Activated B cell treated with CpG ODN at 0.5 μM for 24 hours (primary cell): ENCODE measurements around the gene RPN1. TPM values are rescaled to one million over a fixed set of nuclear protein-coding genes. Genes with fewer than 3 reads are reported as not detected.

Experiments
- ATAC-seq: fragments of 200-7000 bp; cut with Tn5 transposase; one replicate; pipeline ENCODE4 v1.10.0; 2021; ENCODE audit warnings: low read depth, mild to moderate bottlenecking, moderate library complexity
- CTCF ChIA-PET: fragments of 350-600 bp; sonication (Branson Sonifier 250); formaldehyde crosslinking; loops from one replicate; lab custom pipeline; 2021; ENCODE audit warnings: antibody characterized with exemption; lab: Charles Lee
- POLR2A ChIA-PET: fragments of 350-600 bp; sonication (Branson Sonifier 250); formaldehyde crosslinking; loops from one replicate; lab custom pipeline; 2021; ENCODE audit warnings: antibody characterized with exemption; lab: Charles Lee
- DNase-seq: peaks from one replicate; pipeline ENCODE4 v3.0.0; 2022
- H3K27ac Mint-ChIP-seq: one replicate; pipeline ENCODE4 v1.8.0; 2020; ENCODE audit warnings: mixed read lengths
- H3K27me3 Mint-ChIP-seq: one replicate; pipeline ENCODE4 v1.8.0; 2021; ENCODE audit warnings: mixed read lengths
- H3K36me3 Mint-ChIP-seq: one replicate; pipeline ENCODE4 v1.8.0; 2021; ENCODE audit warnings: low read depth, mixed read lengths
- H3K4me1 Mint-ChIP-seq: one replicate; pipeline ENCODE4 v1.8.0; 2021; ENCODE audit warnings: mixed read lengths
- H3K4me3 Mint-ChIP-seq: one replicate; pipeline ENCODE4 v1.8.0; 2020; ENCODE audit warnings: mild to moderate bottlenecking, mixed read lengths
- H3K9me3 Mint-ChIP-seq: one replicate; pipeline ENCODE4 v1.8.0; 2020; ENCODE audit warnings: mixed read lengths
- intact Hi-C: fragments of 100-400 bp; cut with micrococcal nuclease; formaldehyde crosslinking; loops from one replicate; pipeline ENCODE4 v1.15.1; 2024
- total RNA-seq: library from RNA; stranded (reverse); gene quantifications from 2 replicates; pipeline ENCODE4 v1.2.3, GENCODE V29; 2022
- TF ChIP-seq, protein P1 (sequence below): fragments of 200-600 bp; IDR thresholded peaks from one replicate; pipeline ENCODE4 v1.8.0; 2022; ENCODE audit warnings: antibody characterized with exemption, mild to moderate bottlenecking

Gene RPN1
- total RNA-seq, 1 donor from 2014 or later, result 93.4 TPM

DNA sequence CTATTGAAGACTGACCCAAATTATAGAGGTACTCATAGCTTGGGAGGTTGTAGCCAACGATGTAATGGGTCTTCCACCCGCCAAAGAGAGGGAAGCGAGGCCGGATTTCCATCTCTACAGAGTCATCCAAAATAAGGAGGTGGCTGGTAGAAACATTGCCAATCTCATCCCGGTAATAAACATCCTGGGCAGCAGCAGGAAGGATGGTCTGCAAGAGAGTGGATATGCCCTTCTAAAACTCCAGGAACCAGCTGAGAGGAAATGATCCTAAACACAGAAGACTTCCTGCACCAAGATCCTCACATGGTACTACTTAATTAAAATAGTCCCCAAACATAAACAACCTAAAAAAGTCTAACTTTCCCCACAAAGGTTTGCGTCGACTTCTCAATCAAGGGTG is 20.7 kb downstream of the RPN1 start:
- no peak overlapping the region for H3K4me3 Mint-ChIP-seq
- ChIA-PET POLR2A (no interaction called here), CTCF (no interaction called here)
- no peak overlapping the region for H3K27ac Mint-ChIP-seq
- intact Hi-C loops, result no loop called here
- H3K9me3 Mint-ChIP-seq, result no peaks in the 10 kb centered on the region
- ATAC-seq, result no peak
- peaks cover 73% of the 10 kb centered on the region for H3K36me3 Mint-ChIP-seq
- TF ChIP-seq, protein P1, sequence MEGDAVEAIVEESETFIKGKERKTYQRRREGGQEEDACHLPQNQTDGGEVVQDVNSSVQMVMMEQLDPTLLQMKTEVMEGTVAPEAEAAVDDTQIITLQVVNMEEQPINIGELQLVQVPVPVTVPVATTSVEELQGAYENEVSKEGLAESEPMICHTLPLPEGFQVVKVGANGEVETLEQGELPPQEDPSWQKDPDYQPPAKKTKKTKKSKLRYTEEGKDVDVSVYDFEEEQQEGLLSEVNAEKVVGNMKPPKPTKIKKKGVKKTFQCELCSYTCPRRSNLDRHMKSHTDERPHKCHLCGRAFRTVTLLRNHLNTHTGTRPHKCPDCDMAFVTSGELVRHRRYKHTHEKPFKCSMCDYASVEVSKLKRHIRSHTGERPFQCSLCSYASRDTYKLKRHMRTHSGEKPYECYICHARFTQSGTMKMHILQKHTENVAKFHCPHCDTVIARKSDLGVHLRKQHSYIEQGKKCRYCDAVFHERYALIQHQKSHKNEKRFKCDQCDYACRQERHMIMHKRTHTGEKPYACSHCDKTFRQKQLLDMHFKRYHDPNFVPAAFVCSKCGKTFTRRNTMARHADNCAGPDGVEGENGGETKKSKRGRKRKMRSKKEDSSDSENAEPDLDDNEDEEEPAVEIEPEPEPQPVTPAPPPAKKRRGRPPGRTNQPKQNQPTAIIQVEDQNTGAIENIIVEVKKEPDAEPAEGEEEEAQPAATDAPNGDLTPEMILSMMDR, result no peak
- H3K4me1 Mint-ChIP-seq, result no peaks in the 10 kb centered on the region
- H3K27me3 Mint-ChIP-seq, result no peaks in the 10 kb centered on the region
- DNase-seq, result no peak

DNA sequence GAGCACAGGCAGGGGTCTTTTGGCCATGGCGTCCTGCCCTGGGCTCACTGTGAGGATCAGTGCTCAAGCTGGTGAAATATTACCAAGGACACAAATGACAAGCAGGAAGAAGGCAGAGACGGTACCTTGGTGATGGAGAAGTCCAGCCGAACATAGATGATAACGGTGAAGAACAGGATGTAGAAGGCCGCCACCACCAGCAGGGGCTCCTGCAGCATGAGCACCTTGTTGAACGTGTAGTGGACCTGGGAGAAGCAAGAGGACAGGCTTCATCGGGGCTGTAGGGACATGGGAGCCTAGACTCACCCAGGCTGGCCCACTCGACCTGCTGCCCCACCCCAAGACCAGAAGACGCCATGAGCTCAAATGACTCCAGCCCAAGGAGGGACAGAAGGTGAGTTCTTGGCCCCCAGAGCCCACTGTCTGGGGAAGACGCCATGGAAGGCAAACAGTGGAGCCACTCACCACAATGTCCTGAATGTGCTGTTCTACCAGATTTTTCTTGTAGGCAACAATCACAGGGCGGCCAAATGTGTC is 25.1 kb downstream of the RPN1 start:
- Mint-ChIP-seq H3K4me3 (no peak overlapping the region), H3K9me3 (no peaks in the 10 kb centered on the region), H3K27me3 (no peaks in the 10 kb centered on the region), H3K4me1 (peaks cover 8% of the 10 kb centered on the region), H3K27ac (no peak overlapping the region), H3K36me3 (peaks cover 88% of the 10 kb centered on the region)
- intact Hi-C loops, result no loop called here
- POLR2A ChIA-PET, result no interaction called here
- TF ChIP-seq, protein P1, result no peak
- ATAC-seq, result no peak
- no peak for DNase-seq
- CTCF ChIA-PET, result no interaction called here

DNA sequence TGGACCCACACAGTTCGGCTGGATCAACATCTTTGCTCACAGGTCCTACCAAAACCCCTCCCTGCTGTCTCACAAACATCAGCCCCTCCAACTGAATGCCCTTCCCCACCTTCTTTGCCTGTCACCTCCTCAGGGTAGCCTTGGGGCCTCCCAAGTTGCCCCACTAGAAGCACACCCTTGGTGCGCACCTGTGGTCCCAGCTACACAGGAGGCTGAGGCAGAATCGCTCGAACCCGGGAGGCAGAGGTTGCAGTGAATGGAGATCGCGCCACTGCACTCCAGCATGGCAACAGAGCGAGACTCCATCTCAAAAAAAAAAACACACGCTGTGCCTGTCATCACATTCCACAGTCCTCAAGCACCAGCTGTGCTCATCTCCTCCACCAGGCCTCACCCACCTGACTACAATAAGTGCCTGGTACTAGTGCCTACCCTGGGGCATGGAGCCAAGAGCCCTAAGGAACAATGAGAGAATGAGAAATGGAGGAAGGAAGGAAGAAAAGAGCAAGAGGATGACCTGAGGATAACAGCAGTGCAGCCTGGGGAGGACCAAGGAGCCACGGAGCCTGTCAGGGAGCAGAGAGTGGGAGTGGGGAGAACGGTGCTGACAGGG is 26.0 kb downstream of the RPN1 start:
- intact Hi-C loops, result no loop called here
- Mint-ChIP-seq H3K27me3 (no peaks in the 10 kb centered on the region), H3K9me3 (no peaks in the 10 kb centered on the region), H3K4me1 (peaks cover 11% of the 10 kb centered on the region), H3K27ac (no peak overlapping the region), H3K4me3 (no peak overlapping the region), H3K36me3 (peaks cover 86% of the 10 kb centered on the region)
- CTCF ChIA-PET, result no interaction called here
- ATAC-seq (no peak), DNase-seq (no peak)
- TF ChIP-seq, protein P1, result no peak
- POLR2A ChIA-PET, result no interaction called here

DNA sequence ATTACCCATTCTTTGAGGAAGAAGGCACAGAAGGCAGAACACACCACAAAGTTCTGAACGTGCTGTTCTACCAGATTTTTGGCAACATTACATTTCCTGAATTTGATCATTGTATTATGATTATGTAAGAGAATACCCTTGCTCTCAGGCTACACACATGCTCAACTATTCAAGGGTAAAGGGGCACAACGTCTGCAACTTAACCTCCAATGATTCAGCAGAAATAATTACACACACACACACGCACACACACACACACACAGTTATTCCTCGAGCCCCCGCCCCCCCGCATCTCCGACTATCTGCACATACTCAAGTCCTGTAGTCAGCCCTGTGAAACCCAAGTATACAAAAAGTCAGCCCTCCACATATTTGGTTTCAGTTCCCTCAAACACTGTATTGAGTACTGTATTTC is 26.8 kb downstream of the RPN1 start:
- Mint-ChIP-seq H3K4me3 (no peak overlapping the region), H3K9me3 (no peaks in the 10 kb centered on the region), H3K36me3 (peaks cover 88% of the 10 kb centered on the region), H3K27ac (no peak overlapping the region), H3K27me3 (no peaks in the 10 kb centered on the region), H3K4me1 (peaks cover 19% of the 10 kb centered on the region)
- DNase-seq, result no peak
- POLR2A ChIA-PET, result no interaction called here
- CTCF ChIA-PET, result no interaction called here
- TF ChIP-seq, protein P1, result no peak
- intact Hi-C loops, result no loop called here
- peak; percentile 56 for ATAC-seq

DNA sequence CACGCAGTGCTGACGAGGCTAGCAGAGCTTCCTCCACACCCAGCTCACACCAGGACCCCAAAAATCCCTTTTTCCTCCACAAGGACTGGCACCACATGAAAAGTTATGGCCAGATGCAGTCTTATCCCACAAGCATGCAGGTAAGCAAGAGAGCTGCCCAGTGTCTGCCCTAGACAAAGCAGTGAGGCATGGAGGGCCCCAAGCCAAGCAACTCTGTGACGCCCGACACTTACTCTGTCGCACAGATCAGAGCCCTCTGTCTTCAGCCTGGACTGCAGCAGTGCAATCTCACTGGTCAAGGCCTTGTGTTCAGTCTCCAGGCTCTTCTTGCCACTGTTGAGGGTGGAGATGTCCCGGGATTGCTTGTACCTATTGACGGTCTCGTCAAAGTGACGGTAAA is 28.7 kb downstream of the RPN1 start:
- H3K27me3 Mint-ChIP-seq, result no peaks in the 10 kb centered on the region
- POLR2A ChIA-PET, result no interaction called here
- H3K36me3 Mint-ChIP-seq, result peaks cover 84% of the 10 kb centered on the region
- TF ChIP-seq, protein P1, result no peak
- no peak overlapping the region for H3K27ac Mint-ChIP-seq
- peaks cover 31% of the 10 kb centered on the region for H3K4me1 Mint-ChIP-seq
- no peak for DNase-seq
- CTCF ChIA-PET, result interaction anchor here (1.2 kb wide), 1 partner anchor 172 kb away, joined by 3 read pairs; no protein-coding TSS in a partner anchor
- no peak overlapping the region for H3K4me3 Mint-ChIP-seq
- no peak for ATAC-seq
- intact Hi-C loops, result no loop called here
- H3K9me3 Mint-ChIP-seq, result no peaks in the 10 kb centered on the region
